OCI-LY7 (cell line): Measurements from ENCODE around the gene CACNB2.

ENCODE experiments used
- CTCF ChIP-seq: fragments of 200-600 bp; sonication (generic); conservative IDR thresholded peaks from 2 replicates; pipeline ENCODE4 v1.5.1; 2014; ENCODE audit warnings: mild to moderate bottlenecking, antibody characterized with exemption, low read length, moderate library complexity, mixed read lengths
- EZH2phosphoT487 ChIP-seq: fragments of 200-600 bp; sonication (generic); IDR thresholded peaks from 2 replicates; pipeline ENCODE4 v1.6.1; 2018; ENCODE audit warnings: low read depth, borderline replicate concordance, mild to moderate bottlenecking, mixed run types, antibody characterized with exemption, low read length, moderate library complexity, mixed read lengths

- TF ChIP-seq CTCF (no peak), EZH2phosphoT487 (no peak)
Measured at GRCh38 chr10:18144396-18144795, 4.2 kb downstream of the CACNB2 start.
